ENCODE measurements around the gene VASH1. TPM values are rescaled to one million over a fixed set of nuclear protein-coding genes. Genes with fewer than 3 reads are reported as not detected.

The VASH1 gene
- total RNA-seq, 2 donors from 2014 or later = 2.1 to 19.8 TPM

DNA sequence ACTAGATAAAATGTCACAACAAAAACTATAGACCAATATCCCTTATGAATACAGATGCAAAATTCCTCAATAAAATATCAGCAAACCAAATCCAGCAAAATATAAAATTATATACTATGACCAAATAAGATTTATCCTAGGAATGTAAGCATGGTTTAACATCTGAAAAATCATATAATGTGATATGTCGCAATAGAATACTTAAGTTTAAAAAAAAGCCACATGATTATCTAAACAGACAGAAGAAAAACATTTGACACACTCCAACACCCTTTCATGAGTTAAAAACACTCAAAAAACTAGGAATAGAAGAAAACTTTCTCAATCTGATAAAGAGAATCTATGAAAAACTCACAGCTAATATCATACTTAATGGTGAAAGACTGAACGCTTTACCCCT lies 31.2 kb downstream of the VASH1 start:
- Histone ChIP-seq H3K9me3 (no peaks in the 10 kb centered on the region), H3K27me3 (replicated peaks; ENCODE audit: insufficient read depth) (no peaks in the 10 kb centered on the region), H3K4me3 (no peak overlapping the region), H3K36me3 (peaks cover 6 to 8% of the 10 kb centered on the region in 2 donors), H3K27ac (no peak overlapping the region), H3K4me1 (replicated peaks) (no peaks in the 10 kb centered on the region)
- no peak for DNase-seq (ENCODE audit: low spot score)
- intact Hi-C loops (cut with DNase I) = no loop called here
- WGBS = 97% methylated on average over 2 of the region's 2 CpGs
- no peak for TF ChIP-seq POLR2AphosphoS5 (IDR thresholded peaks at IDR 0.05)
- TF ChIP-seq, protein P1, sequence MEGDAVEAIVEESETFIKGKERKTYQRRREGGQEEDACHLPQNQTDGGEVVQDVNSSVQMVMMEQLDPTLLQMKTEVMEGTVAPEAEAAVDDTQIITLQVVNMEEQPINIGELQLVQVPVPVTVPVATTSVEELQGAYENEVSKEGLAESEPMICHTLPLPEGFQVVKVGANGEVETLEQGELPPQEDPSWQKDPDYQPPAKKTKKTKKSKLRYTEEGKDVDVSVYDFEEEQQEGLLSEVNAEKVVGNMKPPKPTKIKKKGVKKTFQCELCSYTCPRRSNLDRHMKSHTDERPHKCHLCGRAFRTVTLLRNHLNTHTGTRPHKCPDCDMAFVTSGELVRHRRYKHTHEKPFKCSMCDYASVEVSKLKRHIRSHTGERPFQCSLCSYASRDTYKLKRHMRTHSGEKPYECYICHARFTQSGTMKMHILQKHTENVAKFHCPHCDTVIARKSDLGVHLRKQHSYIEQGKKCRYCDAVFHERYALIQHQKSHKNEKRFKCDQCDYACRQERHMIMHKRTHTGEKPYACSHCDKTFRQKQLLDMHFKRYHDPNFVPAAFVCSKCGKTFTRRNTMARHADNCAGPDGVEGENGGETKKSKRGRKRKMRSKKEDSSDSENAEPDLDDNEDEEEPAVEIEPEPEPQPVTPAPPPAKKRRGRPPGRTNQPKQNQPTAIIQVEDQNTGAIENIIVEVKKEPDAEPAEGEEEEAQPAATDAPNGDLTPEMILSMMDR (IDR thresholded peaks at IDR 0.05) = no peak
- TF ChIP-seq POLR2A (IDR thresholded peaks at IDR 0.05) = no peak

DNA sequence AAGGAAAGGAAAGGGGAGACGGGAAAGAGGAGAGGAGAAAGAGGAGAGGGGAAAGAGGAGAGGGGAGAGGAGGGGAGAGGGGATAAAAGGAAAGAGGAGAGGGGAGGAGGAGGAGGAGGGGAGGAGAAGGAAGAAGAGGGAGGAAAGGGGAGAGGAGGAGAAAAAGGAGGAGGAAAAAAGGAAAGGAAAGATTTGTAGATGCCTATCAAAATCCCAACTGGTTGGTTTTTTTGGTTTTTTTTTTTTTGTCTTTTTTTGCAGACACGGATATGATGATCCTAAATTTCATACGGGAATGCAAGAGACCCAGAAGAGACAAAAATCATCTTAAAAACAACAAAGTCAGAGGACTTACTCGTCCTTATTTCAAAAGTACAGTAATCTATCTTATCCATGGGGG lies 32.1 kb downstream of the VASH1 start:
- 86% methylated on average over 4 of the region's 4 CpGs for WGBS
- intact Hi-C loops (cut with DNase I) = no loop called here
- peaks cover 5 to 6% of the 10 kb centered on the region in 2 donors for H3K36me3 ChIP-seq

DNA sequence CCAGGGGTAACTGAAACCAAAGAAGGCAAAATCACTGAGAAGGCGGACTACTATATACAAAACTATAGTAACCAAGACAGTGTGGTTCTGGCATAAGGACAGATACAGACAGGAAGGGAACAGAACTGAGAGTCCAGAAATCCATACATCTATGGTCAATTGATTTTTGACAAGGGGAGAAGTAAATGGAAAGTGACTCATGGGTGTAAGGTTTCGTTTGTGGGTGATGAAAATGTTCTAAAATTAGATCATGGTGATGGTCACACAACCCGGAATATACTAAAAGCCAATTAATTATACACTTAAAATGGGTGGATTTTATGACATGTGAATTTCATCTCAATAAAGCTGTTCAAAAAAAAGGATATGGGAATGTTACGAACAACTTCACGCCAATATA lies 32.7 kb downstream of the VASH1 start:
- no peaks in the 10 kb centered on the region for H3K4me1 ChIP-seq (replicated peaks)
- peaks cover 5 to 6% of the 10 kb centered on the region in 2 donors for H3K36me3 ChIP-seq
- 96% methylated on average over 5 of the region's 5 CpGs for WGBS
- intact Hi-C loops (cut with DNase I) = no loop called here
- no peaks in the 10 kb centered on the region for H3K9me3 ChIP-seq
- no peak for DNase-seq (ENCODE audit: low spot score)
- no peak overlapping the region for H3K4me3 ChIP-seq
- TF ChIP-seq, protein P1 (IDR thresholded peaks at IDR 0.05) = no peak
- TF ChIP-seq POLR2A (IDR thresholded peaks at IDR 0.05) (no peak), POLR2AphosphoS5 (IDR thresholded peaks at IDR 0.05) (no peak)
- H3K27me3 ChIP-seq (replicated peaks; ENCODE audit: insufficient read depth) = no peaks in the 10 kb centered on the region
- no peak overlapping the region for H3K27ac ChIP-seq

More for the DNA sequence above, 32.1 kb downstream of the VASH1 start:
- Histone ChIP-seq H3K27ac (no peak overlapping the region), H3K9me3 (no peaks in the 10 kb centered on the region), H3K4me1 (replicated peaks) (no peaks in the 10 kb centered on the region), H3K27me3 (replicated peaks; ENCODE audit: insufficient read depth) (no peaks in the 10 kb centered on the region), H3K4me3 (no peak overlapping the region)
- no peak for DNase-seq (ENCODE audit: low spot score)
- TF ChIP-seq, protein P1 (IDR thresholded peaks at IDR 0.05) = no peak
- TF ChIP-seq POLR2AphosphoS5 (IDR thresholded peaks at IDR 0.05) (no peak), POLR2A (IDR thresholded peaks at IDR 0.05) (no peak)

DNA sequence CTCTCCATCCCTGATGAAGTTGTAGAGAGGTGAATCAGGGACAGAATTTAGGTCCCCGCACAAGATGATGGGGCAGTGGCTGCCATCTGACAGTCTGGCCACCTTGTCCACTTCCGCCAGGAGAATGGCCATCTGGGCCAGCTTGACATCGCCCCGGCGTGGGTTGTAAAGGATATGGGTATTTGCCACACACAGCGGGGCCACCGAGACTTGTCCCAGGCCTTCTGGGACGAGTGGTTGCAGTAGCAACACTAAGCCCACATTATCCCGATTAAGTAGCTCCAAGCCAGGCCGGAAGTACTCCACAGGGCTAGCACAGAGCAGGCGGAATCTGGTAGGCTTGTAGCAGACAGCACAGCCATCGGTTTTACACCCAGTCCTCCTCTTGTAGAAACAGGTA lies 45.2 kb downstream of the VASH1 start:
- Histone ChIP-seq H3K9me3 (no peaks in the 10 kb centered on the region), H3K36me3 (no peaks in the 10 kb centered on the region), H3K27me3 (replicated peaks; ENCODE audit: insufficient read depth) (no peaks in the 10 kb centered on the region), H3K4me3 (no peak overlapping the region), H3K27ac (no peak overlapping the region), H3K4me1 (replicated peaks) (no peaks in the 10 kb centered on the region)
- TF ChIP-seq, protein P1 (IDR thresholded peaks at IDR 0.05) = no peak
- TF ChIP-seq POLR2A (IDR thresholded peaks at IDR 0.05) = no peak
- no peak for TF ChIP-seq POLR2AphosphoS5 (IDR thresholded peaks at IDR 0.05)
- no peak for DNase-seq (ENCODE audit: low spot score)
- 95% methylated on average over 12 of the region's 12 CpGs for WGBS
- intact Hi-C loops (cut with DNase I) = no loop called here

DNA sequence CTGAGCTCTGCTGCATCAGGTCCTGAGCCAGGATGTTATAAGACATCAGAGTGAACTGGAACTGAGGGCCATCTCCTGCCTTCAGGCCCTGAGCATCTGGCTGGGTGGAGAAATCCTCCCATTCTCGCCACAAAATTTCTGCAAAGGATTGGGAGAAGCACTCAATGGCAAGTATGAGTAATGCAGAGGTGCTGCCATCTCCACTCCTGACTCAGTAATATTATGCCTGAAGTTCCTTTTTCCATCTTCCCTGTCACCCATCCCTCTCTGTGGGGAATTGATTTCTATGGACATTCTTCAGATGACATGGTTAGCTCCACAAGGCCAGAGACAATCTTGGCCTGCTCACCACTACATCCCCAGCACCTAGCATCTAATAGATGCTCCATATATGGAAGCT lies 46.7 kb downstream of the VASH1 start:
- intact Hi-C loops (cut with DNase I) = no loop called here
- no peaks in the 10 kb centered on the region for H3K36me3 ChIP-seq
- H3K9me3 ChIP-seq = no peaks in the 10 kb centered on the region
- DNase-seq (ENCODE audit: low spot score) = no peak
- no peaks in the 10 kb centered on the region for H3K4me1 ChIP-seq (replicated peaks)
- TF ChIP-seq, protein P1 (IDR thresholded peaks at IDR 0.05) = no peak
- no peak for TF ChIP-seq POLR2A (IDR thresholded peaks at IDR 0.05)
- no peak for TF ChIP-seq POLR2AphosphoS5 (IDR thresholded peaks at IDR 0.05)
- 86% methylated on average over 1 of the region's 1 CpG for WGBS
- no peak overlapping the region for H3K27ac ChIP-seq
- H3K4me3 ChIP-seq = no peak overlapping the region
- H3K27me3 ChIP-seq (replicated peaks; ENCODE audit: insufficient read depth) = no peaks in the 10 kb centered on the region

All from prostate gland (tissue), 2 donors.